Neuron (in vitro differentiated cells): ENCODE measurements around the gene INPP5A.
"Not testable (repeated sequence)": the region's sequence is repeated elsewhere in the genome, so short reads cannot be mapped to it uniquely, and the experiment has no call there.

Experiments used
- H2AFZ ChIP-seq: one replicate; pipeline ENCODE4 v1.6.1; 2013; ENCODE audit warnings: low read depth, mild to moderate bottlenecking, inconsistent platforms, low read length, moderate library complexity
- H3K27me3 ChIP-seq: one replicate; pipeline ENCODE4 v1.6.1; 2013; ENCODE audit warnings: low read length; ENCODE audit not compliant: insufficient read depth
- H3K36me3 ChIP-seq: one replicate; pipeline ENCODE4 v1.6.1; 2013; ENCODE audit warnings: low read length; ENCODE audit not compliant: insufficient read depth
- H3K4me1 ChIP-seq: one replicate; pipeline ENCODE4 v1.6.1; 2013; ENCODE audit warnings: low read length; ENCODE audit not compliant: insufficient read depth
- H3K4me3 ChIP-seq: 2 replicates; pipeline ENCODE4 v1.5.1; 2013; ENCODE audit warnings: mild to moderate bottlenecking, low read length, moderate library complexity
- H3K9me3 ChIP-seq: one replicate; pipeline ENCODE4 v1.6.1; 2013; ENCODE audit warnings: low read length

Gene INPP5A

DNA sequence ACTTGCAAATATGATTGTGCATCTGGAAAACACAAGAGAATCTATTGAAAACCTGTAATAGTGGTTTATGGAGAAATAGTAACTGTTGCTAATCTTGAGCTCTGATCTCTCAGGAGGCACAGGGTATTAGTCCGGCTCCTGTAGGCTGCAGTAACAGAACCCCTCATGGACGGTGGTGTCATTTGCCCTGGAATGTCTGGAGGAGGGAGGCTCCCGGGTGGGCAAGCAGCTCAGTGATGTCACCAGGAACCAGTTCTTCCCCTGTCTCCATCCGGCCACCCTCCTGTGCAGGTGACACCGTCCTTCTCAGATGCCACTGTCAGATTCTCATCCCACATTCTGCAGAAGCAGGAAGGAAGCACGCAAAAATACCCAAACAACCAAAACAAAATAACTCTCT lies 29.3 kb downstream of the INPP5A start:
- Histone ChIP-seq H3K4me3 (no peak overlapping the region), H3K36me3 (no peaks in the 10 kb centered on the region), H2AFZ (no peak overlapping the region), H3K9me3 (peaks cover 11% of the 10 kb centered on the region), H3K4me1 (peaks cover 5% of the 10 kb centered on the region), H3K27me3 (no peaks in the 10 kb centered on the region)

DNA sequence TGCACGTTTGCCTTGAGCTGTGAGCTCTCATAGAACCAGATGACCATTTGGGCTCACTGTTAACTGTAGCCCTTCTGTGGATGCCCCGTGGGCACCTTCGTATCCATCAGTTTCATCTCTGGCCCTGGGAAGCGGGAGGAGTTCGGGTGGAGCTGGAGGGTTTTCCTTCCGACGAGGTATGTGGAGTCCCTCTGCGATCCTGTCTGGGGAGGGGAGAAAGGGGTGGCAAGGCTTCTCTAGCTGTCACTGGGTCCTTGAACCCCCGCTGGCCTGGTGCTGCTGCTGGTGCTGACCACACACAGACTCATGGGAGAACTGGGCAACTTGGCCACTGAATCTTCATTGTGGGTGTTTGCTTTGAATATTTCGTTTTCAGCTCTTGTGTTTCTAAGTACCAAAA lies 32.7 kb downstream of the INPP5A start:
- H3K27me3 ChIP-seq = no peaks in the 10 kb centered on the region
- no peaks in the 10 kb centered on the region for H3K36me3 ChIP-seq
- H3K9me3 ChIP-seq = no peaks in the 10 kb centered on the region
- H3K4me3 ChIP-seq = no peak overlapping the region
- H3K4me1 ChIP-seq = peaks cover 25% of the 10 kb centered on the region
- no peak overlapping the region for H2AFZ ChIP-seq

DNA sequence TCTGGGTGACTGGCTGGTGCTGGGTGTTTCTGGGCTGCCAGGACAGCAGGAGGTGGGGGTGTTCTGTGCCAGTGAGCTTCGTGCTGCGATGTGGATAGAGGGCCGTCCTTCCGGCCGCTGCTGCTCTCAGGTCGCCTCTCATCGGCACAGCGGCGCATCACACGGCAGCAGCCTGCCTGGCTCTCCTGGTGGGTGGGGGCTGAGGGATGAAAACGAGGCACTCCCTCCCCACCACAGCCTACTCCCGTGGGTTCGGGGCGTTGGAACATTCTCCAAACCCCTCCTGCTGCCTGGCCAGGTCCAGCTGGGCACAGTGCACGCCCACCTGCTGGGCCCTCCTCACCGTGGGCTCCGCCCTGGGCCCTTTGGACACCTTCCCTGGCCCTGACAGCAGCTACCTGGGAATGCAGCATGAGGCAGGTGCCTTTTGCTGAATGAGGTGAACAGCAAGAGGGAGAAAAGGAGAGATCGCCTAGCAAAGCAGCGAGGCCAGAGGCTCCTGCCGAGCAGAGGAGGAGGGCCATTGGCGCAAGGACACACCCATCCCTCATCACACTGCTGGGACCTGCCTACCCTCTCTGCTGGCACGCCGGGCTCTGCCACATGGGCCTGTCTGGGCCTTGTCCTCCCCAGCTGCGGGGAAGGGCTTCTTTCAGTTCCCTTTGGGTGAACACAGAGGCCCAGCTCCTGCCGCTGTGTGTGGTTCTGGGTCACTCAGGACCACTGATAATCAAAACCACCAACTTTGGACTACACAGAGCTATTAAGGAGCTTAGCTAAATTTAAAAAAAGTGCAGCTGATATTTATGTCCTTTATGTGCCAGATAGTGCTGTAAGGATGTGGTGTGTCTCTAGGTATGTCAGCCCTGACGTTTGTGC lies 33.4 kb downstream of the INPP5A start:
- Histone ChIP-seq H3K9me3 (no peaks in the 10 kb centered on the region), H3K27me3 (no peaks in the 10 kb centered on the region), H3K4me3 (no peak overlapping the region), H2AFZ (no peak overlapping the region), H3K36me3 (no peaks in the 10 kb centered on the region), H3K4me1 (peaks cover 29% of the 10 kb centered on the region)

DNA sequence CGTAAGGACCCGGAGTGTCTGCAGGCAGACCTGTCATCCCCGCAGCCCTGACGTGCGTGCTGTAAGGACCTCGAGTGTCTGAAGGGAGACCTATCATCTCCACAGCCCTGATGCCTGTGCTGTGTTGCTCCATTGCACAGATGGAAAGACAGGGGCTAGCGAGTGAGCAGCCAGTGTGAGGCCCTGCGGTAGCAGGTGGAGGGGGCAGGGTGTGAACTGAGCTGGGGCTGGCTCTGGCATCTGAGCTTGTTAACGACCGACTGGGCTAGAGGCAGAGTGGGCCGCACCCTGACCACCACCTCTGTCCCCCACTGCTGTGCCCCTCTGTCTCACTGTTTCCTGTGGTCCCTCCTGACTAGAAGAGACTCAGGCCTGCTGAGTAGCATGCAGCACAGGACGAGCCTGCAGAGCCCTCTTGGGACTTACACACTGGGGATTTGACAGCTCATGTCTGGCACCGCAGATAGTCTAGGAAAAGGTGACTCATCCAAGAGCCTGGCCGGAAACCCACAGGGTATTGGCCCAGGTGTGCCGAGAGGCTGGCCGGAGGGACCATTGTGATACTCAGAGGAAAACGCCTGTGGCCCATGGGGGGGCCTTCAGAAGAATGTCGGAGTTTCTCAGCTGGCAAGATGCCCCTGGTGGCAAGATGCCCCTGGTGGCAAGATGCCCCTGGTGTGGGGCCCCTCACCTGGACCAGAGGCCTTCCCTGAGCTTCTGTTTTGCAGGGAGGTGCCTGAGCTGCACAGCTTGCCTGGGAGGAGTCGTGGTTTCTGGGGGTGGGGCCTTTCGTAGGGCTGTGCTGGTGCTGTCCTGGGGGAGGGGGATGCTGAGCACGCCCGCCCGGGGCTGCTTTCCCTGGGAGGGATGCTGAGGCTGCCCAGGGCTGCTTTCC lies 34.3 kb downstream of the INPP5A start:
- Histone ChIP-seq H2AFZ (no peak overlapping the region), H3K27me3 (no peaks in the 10 kb centered on the region), H3K4me3 (no peak overlapping the region), H3K4me1 (peaks cover 29% of the 10 kb centered on the region), H3K36me3 (no peaks in the 10 kb centered on the region), H3K9me3 (no peaks in the 10 kb centered on the region)

DNA sequence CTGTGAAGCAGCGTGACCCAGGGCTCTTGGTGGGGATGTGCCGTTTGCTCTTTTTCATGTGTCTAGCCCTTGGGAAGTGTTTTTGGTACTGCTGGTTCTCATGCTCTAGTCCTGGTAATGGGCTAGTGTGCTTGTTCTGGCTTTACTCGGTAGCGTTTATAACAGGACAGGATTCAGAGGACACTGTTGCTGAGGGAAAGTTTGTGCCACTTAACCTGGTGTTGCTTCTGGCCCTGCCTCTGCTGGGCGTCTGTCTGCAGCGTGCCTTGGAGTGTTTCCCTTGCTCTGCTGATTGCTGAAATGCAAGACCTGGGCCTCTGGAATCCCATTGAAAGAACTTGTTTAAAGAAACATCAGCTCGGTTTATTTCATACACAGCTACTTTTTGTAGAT lies 35.0 kb downstream of the INPP5A start:
- no peak overlapping the region for H2AFZ ChIP-seq
- no peaks in the 10 kb centered on the region for H3K36me3 ChIP-seq
- no peaks in the 10 kb centered on the region for H3K9me3 ChIP-seq
- no peaks in the 10 kb centered on the region for H3K27me3 ChIP-seq
- no peak overlapping the region for H3K4me3 ChIP-seq
- peaks cover 29% of the 10 kb centered on the region for H3K4me1 ChIP-seq

DNA sequence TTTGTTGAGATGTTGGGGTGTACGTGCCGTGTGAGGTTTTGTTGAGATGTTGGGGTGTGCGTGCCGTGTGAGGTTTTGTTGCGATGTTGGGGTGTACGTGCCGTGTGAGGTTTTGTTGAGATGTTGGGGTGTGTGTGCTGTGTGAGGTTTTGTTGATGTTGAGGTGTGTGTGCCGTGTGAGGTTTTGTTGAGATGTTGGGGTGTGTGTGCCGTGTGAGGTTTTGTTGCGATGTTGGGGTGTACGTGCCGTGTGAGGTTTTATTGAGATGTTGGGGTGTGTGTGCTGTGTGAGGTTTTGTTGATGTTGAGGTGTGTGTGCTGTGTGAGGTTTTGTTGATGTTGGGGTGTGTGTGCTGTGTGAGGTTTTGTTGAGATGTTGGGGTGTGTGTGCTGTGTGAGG lies 35.4 kb downstream of the INPP5A start:
- not testable (repeated sequence) for H2AFZ ChIP-seq, H3K36me3 ChIP-seq, H3K4me3 ChIP-seq, H3K9me3 ChIP-seq, H3K27me3 ChIP-seq
- H3K4me1 ChIP-seq = peaks cover 29% of the 10 kb centered on the region

DNA sequence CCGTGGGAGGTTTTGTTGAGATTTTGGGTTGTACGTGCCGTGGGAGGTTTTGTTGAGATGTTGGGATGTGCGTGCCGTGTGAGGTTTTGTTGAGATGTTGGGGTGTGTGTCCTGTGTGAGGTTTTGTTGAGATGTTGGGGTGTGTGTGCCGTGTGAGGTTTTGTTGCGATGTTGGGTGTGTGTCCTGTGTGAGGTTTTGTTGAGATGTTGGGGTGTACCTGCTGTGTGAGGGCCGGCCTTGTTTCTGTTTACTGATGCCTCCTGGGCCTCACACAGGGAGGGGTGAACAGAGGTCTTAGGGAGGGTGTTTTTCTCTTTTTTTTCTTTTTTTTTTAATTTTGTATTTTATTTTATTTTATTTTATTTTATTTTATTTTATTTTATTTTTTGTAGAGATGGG lies 36.7 kb downstream of the INPP5A start:
- no peaks in the 10 kb centered on the region for H3K27me3 ChIP-seq
- H2AFZ ChIP-seq = no peak overlapping the region
- H3K36me3 ChIP-seq = no peaks in the 10 kb centered on the region
- peaks cover 29% of the 10 kb centered on the region for H3K4me1 ChIP-seq
- no peak overlapping the region for H3K4me3 ChIP-seq
- no peaks in the 10 kb centered on the region for H3K9me3 ChIP-seq

DNA sequence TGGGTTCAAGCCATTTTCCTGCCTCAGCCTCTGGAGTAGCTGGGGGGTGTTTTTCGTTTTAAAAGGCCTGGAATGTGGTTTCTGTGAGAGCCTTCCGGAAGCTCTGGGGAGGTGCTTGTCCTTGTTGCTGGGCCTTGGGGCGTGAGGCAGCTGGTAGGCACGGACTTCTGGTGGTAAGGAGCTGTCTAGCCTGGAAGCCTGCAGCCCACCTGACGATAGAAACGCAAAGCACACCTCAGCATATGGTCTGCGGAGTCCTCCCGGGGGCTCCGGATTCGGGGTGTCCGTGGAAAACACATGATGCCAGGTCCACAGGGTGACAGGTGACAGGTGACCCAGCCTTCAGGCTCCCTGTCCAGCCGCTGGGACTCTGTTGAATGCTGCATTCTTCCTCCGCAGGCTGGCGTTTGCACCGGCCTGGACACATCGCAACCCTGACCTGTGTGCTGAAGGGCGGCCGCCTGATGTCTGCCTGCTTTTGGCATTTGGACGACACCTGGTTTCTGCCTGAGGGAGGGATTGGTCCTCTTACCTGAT lies 37.3 kb downstream of the INPP5A start:
- Histone ChIP-seq H3K27me3 (no peaks in the 10 kb centered on the region), H3K9me3 (no peaks in the 10 kb centered on the region), H2AFZ (no peak overlapping the region), H3K36me3 (no peaks in the 10 kb centered on the region), H3K4me3 (no peak overlapping the region), H3K4me1 (peaks cover 29% of the 10 kb centered on the region)

DNA sequence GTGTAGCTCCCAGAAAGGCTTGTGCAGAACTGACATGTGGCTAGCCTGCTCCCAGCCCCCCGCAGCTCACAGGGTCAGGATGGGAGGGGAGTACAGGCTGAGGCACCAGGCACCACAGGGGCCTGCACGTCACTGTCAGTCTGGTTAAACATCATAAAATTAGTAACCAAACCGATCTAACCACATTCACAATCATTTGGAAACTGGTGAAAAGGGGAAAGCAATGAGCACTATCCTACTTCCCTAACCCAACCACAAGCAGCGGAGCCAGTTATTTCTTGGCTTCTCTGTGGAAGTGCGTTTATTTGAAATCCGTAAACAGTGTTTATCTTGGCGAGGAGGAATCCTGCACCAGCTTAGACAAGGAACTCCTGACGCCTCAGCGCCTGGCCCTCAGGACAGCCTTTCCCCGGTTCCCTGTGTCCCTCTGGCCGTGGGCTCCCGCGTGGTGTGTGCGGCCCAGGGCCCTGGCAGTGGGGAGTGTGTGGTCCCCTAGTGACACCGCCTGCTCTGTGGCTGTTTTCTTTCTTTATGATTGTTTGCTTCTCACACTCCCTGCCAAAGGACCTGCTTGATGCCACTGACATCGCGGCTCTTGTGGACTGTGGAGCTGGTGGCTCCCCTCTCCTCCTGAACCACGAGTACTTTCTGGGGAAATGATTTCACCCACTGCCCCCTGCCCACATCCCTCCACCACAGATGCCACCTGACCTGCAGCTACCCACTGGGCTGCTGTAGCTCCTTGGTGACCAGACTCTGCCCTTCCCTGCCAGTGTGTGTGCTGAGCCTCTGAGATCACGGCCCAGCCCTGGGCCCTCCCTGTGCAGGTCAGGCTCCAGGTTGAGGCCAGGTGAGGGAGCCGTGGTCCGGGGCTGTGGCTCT lies 38.0 kb downstream of the INPP5A start:
- Histone ChIP-seq H3K9me3 (no peaks in the 10 kb centered on the region), H3K27me3 (no peaks in the 10 kb centered on the region), H3K4me3 (no peak overlapping the region), H3K36me3 (no peaks in the 10 kb centered on the region), H2AFZ (no peak overlapping the region), H3K4me1 (peaks cover 29% of the 10 kb centered on the region)

DNA sequence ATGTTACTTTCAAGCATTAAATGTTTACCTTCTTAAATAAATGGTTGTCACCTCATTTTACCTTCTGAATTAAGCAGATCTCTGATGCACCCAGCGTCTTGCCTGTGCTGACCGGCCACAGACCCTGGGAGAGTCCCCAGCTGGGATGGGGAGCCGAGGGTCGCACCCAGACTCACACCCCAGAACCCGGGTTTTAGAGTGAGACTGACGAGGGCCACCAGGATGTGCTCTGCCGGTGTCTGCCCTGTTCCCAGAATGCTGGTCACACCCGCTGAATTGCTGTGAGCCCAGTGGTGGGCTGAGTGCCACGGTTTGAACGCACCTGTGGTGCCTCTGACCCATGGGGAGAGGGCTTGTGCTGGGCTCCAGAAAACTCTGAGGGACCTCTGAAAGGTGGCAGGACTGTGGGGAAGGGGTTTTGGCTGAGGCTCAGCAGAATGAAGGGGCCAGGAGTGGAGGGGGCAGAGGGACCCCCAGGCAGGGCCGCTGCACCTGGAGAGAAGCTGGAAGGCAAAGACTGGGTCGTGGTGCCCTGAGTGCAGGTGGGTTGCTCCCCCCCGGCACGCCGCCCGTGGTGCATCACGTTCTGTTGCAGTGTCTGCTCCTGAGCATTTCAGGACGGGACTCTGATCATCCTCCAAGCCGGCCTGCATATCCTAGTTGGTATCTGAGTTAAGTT lies 39.2 kb downstream of the INPP5A start:
- Histone ChIP-seq H3K27me3 (no peaks in the 10 kb centered on the region), H3K4me3 (no peak overlapping the region), H3K9me3 (no peaks in the 10 kb centered on the region), H3K36me3 (no peaks in the 10 kb centered on the region), H3K4me1 (peaks cover 25% of the 10 kb centered on the region), H2AFZ (no peak overlapping the region)

DNA sequence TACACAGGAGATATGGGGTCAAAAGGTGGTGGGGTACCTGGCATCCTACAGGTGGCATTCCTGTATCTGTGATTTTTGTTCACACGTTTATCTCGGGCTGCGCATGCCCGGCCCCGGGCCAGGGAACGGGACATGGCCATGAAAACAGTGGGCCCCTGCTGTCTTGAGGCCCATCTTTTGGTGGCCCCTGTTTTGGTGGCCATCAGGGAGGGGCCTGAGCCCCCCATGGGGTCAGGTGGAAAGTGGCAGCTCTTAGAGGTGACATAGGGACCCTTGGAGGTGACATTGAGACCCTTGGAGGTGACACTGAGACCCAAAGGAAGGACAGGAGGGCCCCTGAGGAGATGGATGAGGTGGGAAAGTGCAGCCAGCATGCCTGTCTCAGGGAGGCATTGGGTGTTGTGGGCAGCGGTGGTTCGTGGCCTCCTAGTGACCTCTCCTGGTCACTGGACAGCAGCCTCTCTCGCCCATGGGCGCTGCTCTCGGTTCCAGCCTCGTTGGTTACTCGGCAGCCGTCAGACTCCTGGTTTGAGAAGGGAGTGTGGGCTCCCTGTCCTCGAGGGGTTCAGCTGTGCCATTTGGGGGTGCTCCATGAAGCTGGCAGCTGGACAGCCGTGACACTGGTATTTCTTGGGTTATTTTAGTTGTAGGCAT lies 39.9 kb downstream of the INPP5A start:
- peaks cover 18% of the 10 kb centered on the region for H3K4me1 ChIP-seq
- no peaks in the 10 kb centered on the region for H3K36me3 ChIP-seq
- no peak overlapping the region for H2AFZ ChIP-seq
- H3K27me3 ChIP-seq = no peaks in the 10 kb centered on the region
- H3K4me3 ChIP-seq = no peak overlapping the region
- no peaks in the 10 kb centered on the region for H3K9me3 ChIP-seq
